Calu3 (cell line): ENCODE data around the gene ACSBG1. TPM values are rescaled to one million over a fixed set of nuclear protein-coding genes. Genes with fewer than 3 reads are reported as not detected.
"Not testable (repeated sequence)": the region's sequence is repeated elsewhere in the genome, so short reads cannot be mapped to it uniquely, and the experiment has no call there.

Experiments
- BruUV-seq: library from RNA; stranded (reverse); fragments of 400-500 nt; replicated peaks from 2 replicates; lab custom pipeline; 2021; lab: Mats Ljungman, UMichigan
- CTCF ChIA-PET: fragments of 300-600 bp; sonication (Branson Sonifier 250); formaldehyde crosslinking; loops from one replicate; lab custom pipeline; 2022; ENCODE audit warnings: antibody characterized with exemption; lab: Charles Lee
- DNase-seq: peaks from one replicate; pipeline ENCODE4 v3.0.0; 2022
- H3K27ac Mint-ChIP-seq: one replicate; pipeline ENCODE4 v1.8.0; 2022; ENCODE audit warnings: mixed read lengths; ENCODE audit not compliant: unreplicated experiment
- H3K27me3 Mint-ChIP-seq: one replicate; pipeline ENCODE4 v1.8.0; 2022; ENCODE audit warnings: mixed read lengths; ENCODE audit not compliant: unreplicated experiment
- H3K36me3 Mint-ChIP-seq: one replicate; pipeline ENCODE4 v1.8.0; 2022; ENCODE audit warnings: mild to moderate bottlenecking, moderate library complexity, mixed read lengths; ENCODE audit not compliant: insufficient read depth, unreplicated experiment
- H3K4me1 Mint-ChIP-seq: one replicate; pipeline ENCODE4 v1.8.0; 2022; ENCODE audit warnings: mild to moderate bottlenecking, low read depth, mixed read lengths; ENCODE audit not compliant: unreplicated experiment
- H3K4me3 Mint-ChIP-seq: one replicate; pipeline ENCODE4 v1.8.0; 2022; ENCODE audit warnings: mild to moderate bottlenecking, low read depth, moderate library complexity, mixed read lengths; ENCODE audit not compliant: unreplicated experiment
- H3K9me3 Mint-ChIP-seq: one replicate; pipeline ENCODE4 v1.8.0; 2022; ENCODE audit warnings: low read depth, mixed read lengths; ENCODE audit not compliant: unreplicated experiment
- intact Hi-C: fragments of 100-400 bp; cut with micrococcal nuclease; formaldehyde crosslinking; loops from one replicate; pipeline ENCODE4 v1.10.0; 2022; ENCODE audit not compliant: unreplicated experiment
- total RNA-seq: library from RNA; stranded (reverse); gene quantifications from 2 replicates; pipeline ENCODE4 v1.2.3, GENCODE V29; 2022
- TF ChIP-seq, protein P1 (sequence below): fragments of 200-600 bp; IDR thresholded peaks from one replicate; pipeline ENCODE4 v1.8.0; 2022; ENCODE audit warnings: antibody characterized with exemption; ENCODE audit not compliant: unreplicated experiment

ACSBG1 gene
- total RNA-seq, 1 experiment from 2014 or later = 0.45 TPM

DNA sequence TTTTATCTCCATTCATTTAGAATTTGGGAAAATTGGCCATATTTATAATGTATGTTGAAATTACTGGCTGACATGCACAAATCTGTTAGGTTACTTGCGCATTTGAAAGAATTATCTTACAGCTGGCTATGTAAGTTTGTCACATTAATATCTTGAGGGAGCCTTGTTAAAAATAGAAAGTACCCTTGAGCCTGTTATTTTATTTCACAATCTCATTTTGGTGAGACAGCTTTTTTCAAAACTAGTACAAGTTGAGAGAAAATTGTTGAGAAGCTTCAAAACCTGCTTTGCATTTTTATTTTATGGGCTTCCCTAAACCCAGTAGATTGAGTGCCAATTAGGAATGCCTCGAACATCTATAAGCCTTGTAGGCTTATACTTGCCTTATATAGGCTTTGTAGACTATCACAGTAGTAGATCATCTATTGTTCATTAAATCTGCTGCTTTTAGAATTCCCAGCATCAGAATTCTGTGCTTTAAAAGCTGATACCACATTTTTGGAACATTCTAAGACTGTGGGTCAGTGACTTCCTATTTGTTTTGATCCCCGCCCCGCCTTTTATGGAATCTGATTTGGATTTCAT, 78.9 kb downstream of the ACSBG1 start:
- H3K27me3 Mint-ChIP-seq = no peaks in the 10 kb centered on the region
- CTCF ChIA-PET = interaction anchor here (1.5 kb wide), 1 partner anchor 11 kb away, joined by 3 read pairs; no protein-coding TSS in a partner anchor
- intact Hi-C loops = no loop called here
- no TSS peak for BruUV-seq
- no peak overlapping the region for H3K4me3 Mint-ChIP-seq
- no peak for DNase-seq
- H3K27ac Mint-ChIP-seq = no peak overlapping the region
- peaks cover 33% of the 10 kb centered on the region for H3K36me3 Mint-ChIP-seq
- TF ChIP-seq, protein P1, sequence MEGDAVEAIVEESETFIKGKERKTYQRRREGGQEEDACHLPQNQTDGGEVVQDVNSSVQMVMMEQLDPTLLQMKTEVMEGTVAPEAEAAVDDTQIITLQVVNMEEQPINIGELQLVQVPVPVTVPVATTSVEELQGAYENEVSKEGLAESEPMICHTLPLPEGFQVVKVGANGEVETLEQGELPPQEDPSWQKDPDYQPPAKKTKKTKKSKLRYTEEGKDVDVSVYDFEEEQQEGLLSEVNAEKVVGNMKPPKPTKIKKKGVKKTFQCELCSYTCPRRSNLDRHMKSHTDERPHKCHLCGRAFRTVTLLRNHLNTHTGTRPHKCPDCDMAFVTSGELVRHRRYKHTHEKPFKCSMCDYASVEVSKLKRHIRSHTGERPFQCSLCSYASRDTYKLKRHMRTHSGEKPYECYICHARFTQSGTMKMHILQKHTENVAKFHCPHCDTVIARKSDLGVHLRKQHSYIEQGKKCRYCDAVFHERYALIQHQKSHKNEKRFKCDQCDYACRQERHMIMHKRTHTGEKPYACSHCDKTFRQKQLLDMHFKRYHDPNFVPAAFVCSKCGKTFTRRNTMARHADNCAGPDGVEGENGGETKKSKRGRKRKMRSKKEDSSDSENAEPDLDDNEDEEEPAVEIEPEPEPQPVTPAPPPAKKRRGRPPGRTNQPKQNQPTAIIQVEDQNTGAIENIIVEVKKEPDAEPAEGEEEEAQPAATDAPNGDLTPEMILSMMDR = no peak
- no peaks in the 10 kb centered on the region for H3K4me1 Mint-ChIP-seq
- H3K9me3 Mint-ChIP-seq = no peaks in the 10 kb centered on the region

DNA sequence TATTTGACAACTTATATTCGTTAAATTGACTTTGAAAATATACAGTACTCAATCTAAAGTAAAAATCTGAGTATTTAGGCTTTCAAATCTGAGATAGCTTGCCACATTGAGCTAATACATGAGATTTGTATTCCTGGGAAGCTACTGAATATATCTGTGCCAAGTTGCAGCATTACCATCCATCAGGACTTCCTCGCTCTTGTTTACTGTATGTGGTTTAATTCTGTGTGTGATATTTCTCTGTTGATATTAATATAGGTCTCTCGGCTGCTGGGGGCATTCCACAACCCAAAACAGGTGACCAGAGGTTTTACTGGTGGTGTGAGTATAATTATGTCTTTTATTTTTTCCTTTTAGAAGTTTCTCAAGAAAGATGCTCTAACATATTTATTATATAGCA, 79.4 kb downstream of the ACSBG1 start:
- no peaks in the 10 kb centered on the region for H3K9me3 Mint-ChIP-seq
- CTCF ChIA-PET = interaction anchor here (1.5 kb wide), 1 partner anchor 12 kb away, joined by 3 read pairs; no protein-coding TSS in a partner anchor
- H3K27me3 Mint-ChIP-seq = no peaks in the 10 kb centered on the region
- BruUV-seq = no TSS peak
- peaks cover 36% of the 10 kb centered on the region for H3K36me3 Mint-ChIP-seq
- no peak overlapping the region for H3K27ac Mint-ChIP-seq
- TF ChIP-seq, protein P1 = no peak
- intact Hi-C loops = no loop called here
- H3K4me3 Mint-ChIP-seq = no peak overlapping the region
- no peaks in the 10 kb centered on the region for H3K4me1 Mint-ChIP-seq
- no peak for DNase-seq

DNA sequence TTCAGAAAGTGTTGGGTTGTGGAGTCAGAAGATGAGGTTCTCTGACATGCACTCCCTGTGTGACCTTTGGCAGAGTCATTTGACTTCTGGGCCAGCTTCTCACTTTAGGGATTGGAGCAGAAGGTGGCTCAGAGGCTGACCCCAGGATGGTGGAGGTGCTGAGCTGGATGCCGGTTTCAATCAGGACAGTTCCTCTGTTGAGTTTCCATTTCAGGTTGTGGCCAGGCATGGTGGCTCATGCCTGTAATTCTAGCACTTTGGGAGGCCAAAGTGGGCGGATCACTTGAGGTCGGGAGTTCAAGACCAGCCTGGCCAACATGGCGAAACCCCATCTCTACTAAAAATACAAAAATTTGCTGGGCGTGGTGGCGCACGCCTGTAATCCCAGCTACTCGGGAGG, 83.3 kb downstream of the ACSBG1 start:
- DNase-seq, H3K9me3 Mint-ChIP-seq, H3K27ac Mint-ChIP-seq, H3K27me3 Mint-ChIP-seq, intact Hi-C loops, BruUV-seq: not testable (repeated sequence)
- CTCF ChIA-PET = interaction anchor here (1.0 kb wide), 1 partner anchor 20 kb away, joined by 3 read pairs; no protein-coding TSS in a partner anchor
- H3K4me1 Mint-ChIP-seq = peaks cover 18% of the 10 kb centered on the region
- H3K4me3 Mint-ChIP-seq = peak overlapping the region; percentile 92
- peaks cover 34% of the 10 kb centered on the region for H3K36me3 Mint-ChIP-seq

DNA sequence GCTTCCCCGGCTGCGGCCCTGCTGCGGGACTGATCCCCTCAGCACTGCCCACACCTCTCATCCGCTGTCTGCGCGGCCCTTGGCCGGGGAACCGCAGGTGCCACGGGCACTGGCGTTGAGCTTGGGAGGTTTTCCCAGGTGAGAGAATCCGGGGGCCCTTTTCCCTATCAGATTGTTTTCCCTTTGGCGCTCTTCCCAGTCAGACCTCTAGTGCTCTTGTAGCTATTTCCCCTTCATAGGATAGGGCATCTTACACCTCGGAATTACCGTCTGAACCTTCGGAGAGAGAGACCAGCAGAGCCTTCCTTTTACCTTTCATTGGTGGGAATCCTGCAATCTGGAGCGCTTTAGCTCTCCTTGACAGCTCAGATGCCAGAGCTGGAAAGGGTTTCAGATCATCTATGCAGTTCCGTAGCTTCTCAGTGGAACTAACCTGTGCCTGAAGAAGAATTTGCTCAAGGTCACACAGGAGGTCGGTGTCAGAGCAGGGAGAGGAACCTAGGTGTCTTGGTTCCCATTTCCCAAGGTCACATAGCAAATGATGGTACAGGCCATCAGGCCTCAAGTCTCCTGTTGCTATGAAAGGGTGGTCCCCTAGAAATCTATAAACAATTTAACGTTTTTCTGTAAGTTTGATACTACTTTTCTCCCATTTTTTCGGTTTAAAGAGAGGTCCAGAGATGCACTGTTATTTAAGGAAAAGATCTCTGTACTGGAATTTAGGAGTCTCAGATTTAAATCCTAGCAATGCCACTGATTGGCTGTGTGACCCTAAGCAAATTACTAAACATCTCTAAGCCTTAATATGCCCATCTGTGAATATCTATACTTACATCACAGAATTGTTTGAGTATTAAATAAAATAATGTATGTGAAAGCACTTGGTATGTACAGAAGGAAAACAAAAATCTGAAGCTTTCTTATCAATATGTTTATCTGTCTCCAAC, 84.3 kb downstream of the ACSBG1 start:
- no TSS peak for BruUV-seq
- intact Hi-C loops = loop anchor here (2.0 kb wide), 1 partner anchor 15 kb away; no protein-coding TSS in a partner anchor
- Mint-ChIP-seq H3K4me1 (peaks cover 18% of the 10 kb centered on the region), H3K36me3 (peaks cover 33% of the 10 kb centered on the region), H3K4me3 (peak overlapping the region; percentile 92), H3K27ac (peak overlapping the region; percentile 50), H3K9me3 (no peaks in the 10 kb centered on the region), H3K27me3 (no peaks in the 10 kb centered on the region)
- TF ChIP-seq, protein P1 = no peak
- no peak for DNase-seq
- CTCF ChIA-PET = interaction anchor here (0.9 to 2.1 kb wide), 8 partner anchors 11 to 137 kb away, joined by 3 to 9 read pairs (median 4); no protein-coding TSS in a partner anchor
